Measurements from ENCODE around the gene SEC61A1. TPM values are rescaled to one million over a fixed set of nuclear protein-coding genes. Genes with fewer than 3 reads are reported as not detected.

Gene SEC61A1
- total RNA-seq, 1 donor from 2014 or later = 400 TPM

DNA sequence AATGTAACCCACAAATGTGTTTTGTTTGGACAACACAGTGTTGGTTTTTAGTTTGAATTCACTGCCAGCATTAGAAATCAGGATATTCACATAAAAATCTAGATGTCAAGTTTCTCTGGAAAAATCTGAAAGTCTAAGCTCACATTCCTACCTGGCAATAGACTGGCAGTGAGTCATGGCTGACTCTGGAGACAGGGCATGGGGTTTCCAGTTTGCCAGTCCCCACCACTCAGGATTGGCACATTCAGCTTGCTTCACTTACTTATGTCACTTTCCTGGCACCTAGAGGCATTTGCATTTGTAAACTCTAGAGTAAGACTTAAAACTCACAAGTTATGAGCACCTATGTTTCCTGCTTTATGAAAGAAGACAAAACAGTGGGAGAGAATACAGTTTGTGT is 19.1 kb upstream of the SEC61A1 start:
- no peak for TF ChIP-seq EZH2 (IDR thresholded peaks at IDR 0.05; ENCODE audit: insufficient read depth, low read length)
- TF ChIP-seq, protein P1, sequence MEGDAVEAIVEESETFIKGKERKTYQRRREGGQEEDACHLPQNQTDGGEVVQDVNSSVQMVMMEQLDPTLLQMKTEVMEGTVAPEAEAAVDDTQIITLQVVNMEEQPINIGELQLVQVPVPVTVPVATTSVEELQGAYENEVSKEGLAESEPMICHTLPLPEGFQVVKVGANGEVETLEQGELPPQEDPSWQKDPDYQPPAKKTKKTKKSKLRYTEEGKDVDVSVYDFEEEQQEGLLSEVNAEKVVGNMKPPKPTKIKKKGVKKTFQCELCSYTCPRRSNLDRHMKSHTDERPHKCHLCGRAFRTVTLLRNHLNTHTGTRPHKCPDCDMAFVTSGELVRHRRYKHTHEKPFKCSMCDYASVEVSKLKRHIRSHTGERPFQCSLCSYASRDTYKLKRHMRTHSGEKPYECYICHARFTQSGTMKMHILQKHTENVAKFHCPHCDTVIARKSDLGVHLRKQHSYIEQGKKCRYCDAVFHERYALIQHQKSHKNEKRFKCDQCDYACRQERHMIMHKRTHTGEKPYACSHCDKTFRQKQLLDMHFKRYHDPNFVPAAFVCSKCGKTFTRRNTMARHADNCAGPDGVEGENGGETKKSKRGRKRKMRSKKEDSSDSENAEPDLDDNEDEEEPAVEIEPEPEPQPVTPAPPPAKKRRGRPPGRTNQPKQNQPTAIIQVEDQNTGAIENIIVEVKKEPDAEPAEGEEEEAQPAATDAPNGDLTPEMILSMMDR (IDR thresholded peaks at IDR 0.05; ENCODE audit: insufficient read depth, low read depth, low read length) = no peak
- H3K36me3 ChIP-seq (ENCODE audit: insufficient read depth, low read length) = no peaks in the 10 kb centered on the region
- no peak for DNase-seq (ENCODE audit: low read depth)
- Mint-ChIP-seq H3K9me3 (ENCODE audit: unreplicated experiment) (peaks cover 2% of the 10 kb centered on the region), H3K36me3 (ENCODE audit: low read depth, unreplicated experiment) (no peaks in the 10 kb centered on the region), H3K27ac (ENCODE audit: unreplicated experiment) (no peak overlapping the region), H3K27me3 (ENCODE audit: low read depth, unreplicated experiment) (peaks cover 13% of the 10 kb centered on the region), H3K4me1 (ENCODE audit: low read depth, unreplicated experiment) (no peaks in the 10 kb centered on the region), H3K4me3 (ENCODE audit: unreplicated experiment) (no peak overlapping the region)
- no peak overlapping the region for H3K4me2 ChIP-seq (ENCODE audit: low read length)
- H4K20me1 ChIP-seq (ENCODE audit: insufficient read depth, low read length) = no peaks in the 10 kb centered on the region
- H2AFZ ChIP-seq (ENCODE audit: low read depth, low read length) = no peak overlapping the region
- no peaks in the 10 kb centered on the region for H3K79me2 ChIP-seq (ENCODE audit: insufficient read depth, low read length)
- peaks cover 4% of the 10 kb centered on the region for H3K27me3 ChIP-seq (ENCODE audit: insufficient read depth, low read length)
- H3K27ac ChIP-seq (ENCODE audit: low read depth, low read length) = no peak overlapping the region
- no peak overlapping the region for H3K9ac ChIP-seq (ENCODE audit: low read length)
- FAIRE-seq = no peak
- H3K4me1 ChIP-seq (ENCODE audit: insufficient read depth, low read length) = no peaks in the 10 kb centered on the region
- H3K9me3 ChIP-seq (ENCODE audit: insufficient read depth, low read depth, low read length) = no peaks in the 10 kb centered on the region
- no peak overlapping the region for H3K4me3 ChIP-seq (ENCODE audit: insufficient read depth, low read depth, low read length)

DNA sequence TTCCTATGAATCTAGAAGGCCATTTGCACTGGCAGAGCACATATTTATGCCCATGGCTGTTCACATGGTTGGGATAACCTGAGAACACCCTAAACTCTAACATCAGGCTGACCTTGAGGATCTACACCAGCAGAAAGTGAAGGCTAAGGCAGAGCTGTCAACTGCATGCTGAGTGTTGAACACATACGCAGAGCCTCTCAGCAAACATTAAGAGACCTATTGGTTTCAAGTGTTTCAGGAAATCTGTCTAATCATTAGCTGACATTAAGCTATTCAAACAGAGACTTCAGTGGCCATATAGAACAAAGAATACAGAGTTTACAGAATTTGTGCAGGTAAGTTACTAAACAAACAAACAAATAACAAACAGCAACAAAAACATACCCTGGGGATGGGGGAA is 16.1 kb upstream of the SEC61A1 start:
- H3K9me3 ChIP-seq (ENCODE audit: insufficient read depth, low read depth, low read length) = no peaks in the 10 kb centered on the region
- H3K4me3 ChIP-seq (ENCODE audit: insufficient read depth, low read depth, low read length) = no peak overlapping the region
- H3K27ac ChIP-seq (ENCODE audit: low read depth, low read length) = no peak overlapping the region
- Mint-ChIP-seq H3K4me3 (ENCODE audit: unreplicated experiment) (no peak overlapping the region), H3K4me1 (ENCODE audit: low read depth, unreplicated experiment) (no peaks in the 10 kb centered on the region), H3K9me3 (ENCODE audit: unreplicated experiment) (no peaks in the 10 kb centered on the region), H3K27me3 (ENCODE audit: low read depth, unreplicated experiment) (peaks cover 21% of the 10 kb centered on the region), H3K36me3 (ENCODE audit: low read depth, unreplicated experiment) (no peaks in the 10 kb centered on the region), H3K27ac (ENCODE audit: unreplicated experiment) (no peak overlapping the region)
- no peaks in the 10 kb centered on the region for H3K4me1 ChIP-seq (ENCODE audit: insufficient read depth, low read length)
- H2AFZ ChIP-seq (ENCODE audit: low read depth, low read length) = no peak overlapping the region
- no peak overlapping the region for H3K9ac ChIP-seq (ENCODE audit: low read length)
- no peak for TF ChIP-seq EZH2 (IDR thresholded peaks at IDR 0.05; ENCODE audit: insufficient read depth, low read length)
- TF ChIP-seq, protein P1 (IDR thresholded peaks at IDR 0.05; ENCODE audit: insufficient read depth, low read depth, low read length) = no peak
- H4K20me1 ChIP-seq (ENCODE audit: insufficient read depth, low read length) = no peaks in the 10 kb centered on the region
- no peaks in the 10 kb centered on the region for H3K36me3 ChIP-seq (ENCODE audit: insufficient read depth, low read length)
- FAIRE-seq (no peak), DNase-seq (ENCODE audit: low read depth) (no peak)
- no peaks in the 10 kb centered on the region for H3K79me2 ChIP-seq (ENCODE audit: insufficient read depth, low read length)
- H3K4me2 ChIP-seq (ENCODE audit: low read length) = no peak overlapping the region
- peaks cover 15% of the 10 kb centered on the region for H3K27me3 ChIP-seq (ENCODE audit: insufficient read depth, low read length)

DNA sequence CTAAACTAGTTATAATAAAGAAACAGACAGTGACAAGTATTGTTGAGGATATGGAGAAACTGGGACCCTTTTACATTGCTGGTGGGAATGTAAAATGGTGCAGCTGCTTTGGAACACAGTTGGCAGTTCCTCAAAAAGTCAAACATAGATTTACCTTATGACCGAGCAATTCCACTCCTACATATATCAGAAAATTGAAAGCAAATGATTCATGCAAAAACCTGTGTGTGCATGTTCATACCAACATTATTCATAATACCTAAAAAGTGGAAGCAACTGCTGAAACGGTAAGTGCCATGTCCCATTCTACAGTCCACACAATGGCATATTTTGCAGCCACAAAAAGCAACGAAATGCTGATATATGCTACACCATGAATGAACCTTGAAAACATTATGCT is 12.2 kb upstream of the SEC61A1 start:
- Histone ChIP-seq H3K79me2 (ENCODE audit: insufficient read depth, low read length) (no peaks in the 10 kb centered on the region), H3K4me3 (ENCODE audit: insufficient read depth, low read depth, low read length) (no peak overlapping the region), H3K36me3 (ENCODE audit: insufficient read depth, low read length) (no peaks in the 10 kb centered on the region), H3K9me3 (ENCODE audit: insufficient read depth, low read depth, low read length) (no peaks in the 10 kb centered on the region), H3K4me2 (ENCODE audit: low read length) (no peak overlapping the region), H4K20me1 (ENCODE audit: insufficient read depth, low read length) (no peaks in the 10 kb centered on the region), H3K9ac (ENCODE audit: low read length) (no peak overlapping the region), H2AFZ (ENCODE audit: low read depth, low read length) (no peak overlapping the region), H3K27me3 (ENCODE audit: insufficient read depth, low read length) (peaks cover 20% of the 10 kb centered on the region), H3K4me1 (ENCODE audit: insufficient read depth, low read length) (no peaks in the 10 kb centered on the region), H3K27ac (ENCODE audit: low read depth, low read length) (no peak overlapping the region)
- no peak for FAIRE-seq
- Mint-ChIP-seq H3K4me1 (ENCODE audit: low read depth, unreplicated experiment) (no peaks in the 10 kb centered on the region), H3K27ac (ENCODE audit: unreplicated experiment) (no peak overlapping the region), H3K9me3 (ENCODE audit: unreplicated experiment) (no peaks in the 10 kb centered on the region), H3K4me3 (ENCODE audit: unreplicated experiment) (no peak overlapping the region), H3K36me3 (ENCODE audit: low read depth, unreplicated experiment) (no peaks in the 10 kb centered on the region), H3K27me3 (ENCODE audit: low read depth, unreplicated experiment) (peaks cover 31% of the 10 kb centered on the region)
- TF ChIP-seq, protein P1 (IDR thresholded peaks at IDR 0.05; ENCODE audit: insufficient read depth, low read depth, low read length) = no peak
- TF ChIP-seq EZH2 (IDR thresholded peaks at IDR 0.05; ENCODE audit: insufficient read depth, low read length) = no peak
- no peak for DNase-seq (ENCODE audit: low read depth)

Data from astrocyte (in vitro differentiated cells and primary cell).